ENCODE results near the gene FRMD4A. TPM values are rescaled to one million over a fixed set of nuclear protein-coding genes. Genes with fewer than 3 reads are reported as not detected.

The FRMD4A gene
- total RNA-seq, 4 donors from 2014 or later, result 4.0 to 12.7 (median 5.6) TPM

DNA sequence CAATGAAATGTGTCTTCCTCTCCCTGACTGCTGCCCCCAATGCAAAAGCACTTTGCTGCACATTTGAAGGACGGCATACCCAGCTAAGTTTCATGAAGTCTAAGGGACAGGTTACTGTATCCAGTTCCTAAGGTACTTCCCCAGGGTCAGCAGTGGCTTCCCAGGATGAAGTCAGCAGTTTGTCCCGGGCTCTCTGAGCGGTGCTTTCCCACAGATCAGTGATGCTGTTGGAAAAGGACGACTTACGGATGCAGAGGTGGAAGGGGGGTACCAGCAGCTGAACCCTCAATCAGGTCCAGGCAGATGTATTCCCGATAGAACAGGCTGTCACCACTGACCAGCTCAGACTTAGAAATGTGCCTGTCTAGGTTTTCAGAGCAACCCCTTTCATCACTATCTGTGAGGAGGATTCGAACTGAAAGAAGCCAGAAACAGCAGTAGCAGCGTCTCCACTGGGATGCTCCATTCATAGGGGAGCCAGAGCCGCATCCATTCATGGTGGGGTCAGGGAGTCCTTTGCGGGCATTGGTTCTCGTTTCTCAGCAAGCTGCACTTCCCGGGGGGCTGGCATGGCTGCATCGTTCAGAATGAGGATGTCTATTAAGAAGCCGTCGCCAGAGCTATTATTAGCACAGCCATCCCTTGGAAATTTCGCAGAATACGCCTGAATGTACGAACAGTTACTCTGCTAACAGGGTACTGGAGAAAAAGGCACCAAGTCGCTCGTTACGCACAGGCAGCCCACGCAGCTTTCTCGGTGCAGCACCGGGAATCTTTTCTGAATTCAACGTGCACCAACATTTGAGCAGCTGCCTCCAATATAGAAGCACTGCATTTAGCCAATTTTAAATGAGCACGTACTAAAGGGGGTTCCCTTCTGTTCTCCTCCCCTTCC, 440.2 kb downstream of the FRMD4A start:
- H3K27ac ChIP-seq, result peak overlapping the region; percentile 50 to 67 (median 60)
- WGBS, 2 donors (ENCODE audit: low coverage in 1 of 2), result 30% methylated on average over 26 of the region's 26 CpGs; no CpG with 5 or more reads in 1 of the 2 donors
- peaks cover 31% of the 10 kb centered on the region for H3K27me3 ChIP-seq
- H3K4me1 ChIP-seq, result peaks cover 0 to 8% (median 5%) of the 10 kb centered on the region in 4 donors
- in situ Hi-C loops (cut with MboI; ENCODE audit: low pct_ligation_motif_present in 1 of 4, low pct_unique_long_range_greater_than_20kb in 1 of 4, low sequenced_read_pairs in 3 of 4) (no loop called here), intact Hi-C loops (cut with DNase I; ENCODE audit: low total_unique reads) (no loop called here)
- no peaks in the 10 kb centered on the region for H3K9me3 ChIP-seq
- TF ChIP-seq POLR2A (IDR thresholded peaks at IDR 0.05) (no peak), EP300 (IDR thresholded peaks at IDR 0.05; ENCODE audit: low read depth) (no peak), POLR2AphosphoS5 (IDR thresholded peaks at IDR 0.05) (no peak)
- TF ChIP-seq, protein P1, sequence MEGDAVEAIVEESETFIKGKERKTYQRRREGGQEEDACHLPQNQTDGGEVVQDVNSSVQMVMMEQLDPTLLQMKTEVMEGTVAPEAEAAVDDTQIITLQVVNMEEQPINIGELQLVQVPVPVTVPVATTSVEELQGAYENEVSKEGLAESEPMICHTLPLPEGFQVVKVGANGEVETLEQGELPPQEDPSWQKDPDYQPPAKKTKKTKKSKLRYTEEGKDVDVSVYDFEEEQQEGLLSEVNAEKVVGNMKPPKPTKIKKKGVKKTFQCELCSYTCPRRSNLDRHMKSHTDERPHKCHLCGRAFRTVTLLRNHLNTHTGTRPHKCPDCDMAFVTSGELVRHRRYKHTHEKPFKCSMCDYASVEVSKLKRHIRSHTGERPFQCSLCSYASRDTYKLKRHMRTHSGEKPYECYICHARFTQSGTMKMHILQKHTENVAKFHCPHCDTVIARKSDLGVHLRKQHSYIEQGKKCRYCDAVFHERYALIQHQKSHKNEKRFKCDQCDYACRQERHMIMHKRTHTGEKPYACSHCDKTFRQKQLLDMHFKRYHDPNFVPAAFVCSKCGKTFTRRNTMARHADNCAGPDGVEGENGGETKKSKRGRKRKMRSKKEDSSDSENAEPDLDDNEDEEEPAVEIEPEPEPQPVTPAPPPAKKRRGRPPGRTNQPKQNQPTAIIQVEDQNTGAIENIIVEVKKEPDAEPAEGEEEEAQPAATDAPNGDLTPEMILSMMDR (IDR thresholded peaks at IDR 0.05), result no peak
- no peaks in the 10 kb centered on the region for H3K36me3 ChIP-seq
- no peak for DNase-seq
- H3K4me3 ChIP-seq, result peak overlapping the region in 3 of 4 donors; percentile 28 to 42 (median 28)

DNA sequence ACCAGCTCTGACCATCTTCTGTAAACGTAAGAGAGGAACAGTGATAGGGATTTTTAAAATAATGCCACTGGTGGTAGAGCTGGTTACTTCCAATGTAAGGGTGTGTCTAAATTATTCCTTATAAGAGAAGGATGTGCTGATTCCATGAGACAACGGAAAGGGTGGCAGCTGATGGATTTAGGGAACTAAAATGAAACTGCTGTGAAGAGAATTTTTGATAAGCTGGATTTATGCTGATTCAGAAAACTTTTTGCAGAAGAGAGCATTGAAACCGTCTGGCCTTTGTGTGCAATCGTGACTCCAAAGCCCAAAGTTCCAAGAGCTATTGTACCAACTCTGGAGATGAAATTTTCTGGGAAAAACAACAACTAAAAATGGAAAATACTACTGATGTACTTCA, 443.0 kb downstream of the FRMD4A start:
- Histone ChIP-seq H3K4me1 (peaks cover 0 to 8% (median 5%) of the 10 kb centered on the region in 4 donors), H3K36me3 (no peaks in the 10 kb centered on the region), H3K27ac (no peak overlapping the region), H3K9me3 (no peaks in the 10 kb centered on the region), H3K4me3 (no peak overlapping the region), H3K27me3 (peaks cover 24% of the 10 kb centered on the region)
- DNase-seq, result no peak
- WGBS, 2 donors (ENCODE audit: low coverage in 1 of 2), result 63 to 68% methylated on average over 4 of the region's 4 CpGs
- intact Hi-C loops (cut with DNase I; ENCODE audit: low total_unique reads), result no loop called here
- TF ChIP-seq, protein P1 (IDR thresholded peaks at IDR 0.05), result no peak
- no peak for TF ChIP-seq POLR2A (IDR thresholded peaks at IDR 0.05)
- TF ChIP-seq EP300 (IDR thresholded peaks at IDR 0.05; ENCODE audit: low read depth), result no peak
- TF ChIP-seq POLR2AphosphoS5 (IDR thresholded peaks at IDR 0.05), result no peak
- in situ Hi-C loops (cut with MboI; ENCODE audit: low pct_ligation_motif_present in 1 of 4, low pct_unique_long_range_greater_than_20kb in 1 of 4, low sequenced_read_pairs in 3 of 4), result no loop called here

DNA sequence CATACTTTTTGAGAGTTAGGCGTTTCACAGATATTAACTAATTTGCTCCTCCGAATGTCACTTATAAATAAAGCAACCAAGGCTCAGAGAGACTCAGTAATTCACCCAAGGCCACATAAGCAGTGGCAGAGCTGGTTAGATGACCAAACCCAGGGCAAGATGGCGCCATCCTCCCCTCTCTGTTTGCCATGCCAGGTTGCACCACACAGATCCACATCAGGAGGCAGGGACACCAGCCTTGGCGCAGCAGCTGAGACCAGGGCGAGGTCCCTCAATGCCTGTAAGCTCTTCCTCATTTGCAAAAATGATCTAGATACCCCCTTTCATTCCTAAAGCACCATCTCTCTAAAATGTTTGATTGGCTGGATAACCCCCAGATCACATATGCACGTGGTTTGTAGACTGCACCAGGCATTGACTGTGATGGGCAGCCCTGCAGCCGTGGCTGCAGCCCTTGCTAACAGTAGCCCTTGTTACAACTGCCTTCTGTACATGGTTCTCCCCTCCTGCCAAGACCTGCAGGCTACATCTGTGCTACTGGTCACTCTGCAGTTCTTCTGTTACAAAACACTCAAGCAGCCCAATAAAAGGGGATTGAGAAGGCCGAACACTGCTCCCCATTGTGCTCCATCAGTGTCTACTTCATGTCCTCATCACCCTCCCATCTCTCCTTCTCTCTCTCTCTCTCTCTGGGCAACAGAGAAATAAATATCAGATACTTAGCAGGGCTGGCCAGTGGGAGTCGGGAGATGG, 445.3 kb downstream of the FRMD4A start:
- DNase-seq, result no peak
- H3K4me1 ChIP-seq, result peaks cover 0 to 4% (median 0%) of the 10 kb centered on the region in 4 donors
- peaks cover 3% of the 10 kb centered on the region for H3K27me3 ChIP-seq
- no peaks in the 10 kb centered on the region for H3K9me3 ChIP-seq
- no peak for TF ChIP-seq POLR2A (IDR thresholded peaks at IDR 0.05)
- TF ChIP-seq, protein P1 (IDR thresholded peaks at IDR 0.05), result no peak
- no peak for TF ChIP-seq POLR2AphosphoS5 (IDR thresholded peaks at IDR 0.05)
- no peak for TF ChIP-seq EP300 (IDR thresholded peaks at IDR 0.05; ENCODE audit: low read depth)
- H3K4me3 ChIP-seq, result no peak overlapping the region
- 86 to 89% methylated on average over 4 to 9 of the region's 9 CpGs for WGBS, 2 donors (ENCODE audit: low coverage in 1 of 2)
- intact Hi-C loops (cut with DNase I; ENCODE audit: low total_unique reads) (no loop called here), in situ Hi-C loops (cut with MboI; ENCODE audit: low pct_ligation_motif_present in 1 of 4, low pct_unique_long_range_greater_than_20kb in 1 of 4, low sequenced_read_pairs in 3 of 4) (no loop called here)
- H3K27ac ChIP-seq, result no peak overlapping the region
- H3K36me3 ChIP-seq, result no peaks in the 10 kb centered on the region
